Measurements from ENCODE around the gene ZNF208. TPM values are rescaled to one million over a fixed set of nuclear protein-coding genes. Genes with fewer than 3 reads are reported as not detected.
"Not testable (repeated sequence)": the region's sequence is repeated elsewhere in the genome, so short reads cannot be mapped to it uniquely, and the experiment has no call there.

The ZNF208 gene
- total and polyA plus RNA-seq, 2 donors (not counting 1 experiment from before 2014, with no cell fraction given) = 4.0 to 11.4 TPM

GRCh38 chr19:22030680-22031079, 19.9 kb upstream of the ZNF208 start:
- no peak overlapping the region for H3K4me3 Mint-ChIP-seq
- H3K27me3 Mint-ChIP-seq = no peaks in the 10 kb centered on the region
- ChIA-PET CTCF (no interaction called here), POLR2A (no interaction called here)
- H3K27ac ChIP-seq (ENCODE audit: low read length in 2 of 2) = no peak overlapping the region
- no peak overlapping the region for H2AFZ ChIP-seq (ENCODE audit: insufficient read depth, low read depth, low read length, poor library complexity, severe bottlenecking)
- TF ChIP-seq EZH2 (IDR thresholded peaks at IDR 0.05; ENCODE audit: borderline replicate concordance, insufficient read depth, low read depth, low read length, poor library complexity, severe bottlenecking) = no peak
- TF ChIP-seq, protein P1, sequence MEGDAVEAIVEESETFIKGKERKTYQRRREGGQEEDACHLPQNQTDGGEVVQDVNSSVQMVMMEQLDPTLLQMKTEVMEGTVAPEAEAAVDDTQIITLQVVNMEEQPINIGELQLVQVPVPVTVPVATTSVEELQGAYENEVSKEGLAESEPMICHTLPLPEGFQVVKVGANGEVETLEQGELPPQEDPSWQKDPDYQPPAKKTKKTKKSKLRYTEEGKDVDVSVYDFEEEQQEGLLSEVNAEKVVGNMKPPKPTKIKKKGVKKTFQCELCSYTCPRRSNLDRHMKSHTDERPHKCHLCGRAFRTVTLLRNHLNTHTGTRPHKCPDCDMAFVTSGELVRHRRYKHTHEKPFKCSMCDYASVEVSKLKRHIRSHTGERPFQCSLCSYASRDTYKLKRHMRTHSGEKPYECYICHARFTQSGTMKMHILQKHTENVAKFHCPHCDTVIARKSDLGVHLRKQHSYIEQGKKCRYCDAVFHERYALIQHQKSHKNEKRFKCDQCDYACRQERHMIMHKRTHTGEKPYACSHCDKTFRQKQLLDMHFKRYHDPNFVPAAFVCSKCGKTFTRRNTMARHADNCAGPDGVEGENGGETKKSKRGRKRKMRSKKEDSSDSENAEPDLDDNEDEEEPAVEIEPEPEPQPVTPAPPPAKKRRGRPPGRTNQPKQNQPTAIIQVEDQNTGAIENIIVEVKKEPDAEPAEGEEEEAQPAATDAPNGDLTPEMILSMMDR (IDR thresholded peaks at IDR 0.05) = no peak
- no peak overlapping the region for H3K4me2 ChIP-seq (replicated peaks; ENCODE audit: low read depth, low read length, poor library complexity, severe bottlenecking)
- peaks cover 0 to 11% (median 0%) of the 10 kb centered on the region in 3 donors for H3K9me3 ChIP-seq (ENCODE audit: control extremely low read depth in 1 of 3, control insufficient read depth in 2 of 3, insufficient read depth in 1 of 3, low read length in 2 of 3)
- no peak overlapping the region for H3K9ac ChIP-seq (ENCODE audit: low read length)
- intact Hi-C loops (cut with micrococcal nuclease) = no loop called here
- no peak overlapping the region for H3K27ac Mint-ChIP-seq
- no peak for DNase-seq
- H3K36me3 ChIP-seq (replicated peaks in 1 of 2; ENCODE audit: control extremely low read depth in 1 of 2, control insufficient read depth in 1 of 2, extremely low read depth in 1 of 2, insufficient read depth in 2 of 2, low read length in 1 of 2) = no peaks in the 10 kb centered on the region
- no peak overlapping the region for H3K4me3 ChIP-seq (ENCODE audit: control extremely low read depth in 1 of 5, extremely low read depth in 1 of 5, insufficient read depth in 1 of 5, low read depth in 2 of 5, low read length in 4 of 5)
- no peaks in the 10 kb centered on the region for H4K20me1 ChIP-seq (ENCODE audit: control insufficient read depth, insufficient read depth, low read length, poor library complexity, severe bottlenecking)
- H3K9me3 Mint-ChIP-seq (ENCODE audit: insufficient read depth) = peaks cover 7% of the 10 kb centered on the region
- no peaks in the 10 kb centered on the region for H3K4me1 ChIP-seq (ENCODE audit: control insufficient read depth in 2 of 2, insufficient read depth in 2 of 2, low read length in 2 of 2)
- no peaks in the 10 kb centered on the region for H3K79me2 ChIP-seq (ENCODE audit: control insufficient read depth, insufficient read depth, low read length)
- ATAC-seq (ENCODE audit: low read depth) = no peak
- no peaks in the 10 kb centered on the region for H3K4me1 Mint-ChIP-seq
- H3K27me3 ChIP-seq (replicated peaks in 1 of 4; ENCODE audit: control extremely low read depth in 1 of 4, control insufficient read depth in 3 of 4, insufficient read depth in 4 of 4, low read length in 3 of 4) = no peaks in the 10 kb centered on the region

DNA sequence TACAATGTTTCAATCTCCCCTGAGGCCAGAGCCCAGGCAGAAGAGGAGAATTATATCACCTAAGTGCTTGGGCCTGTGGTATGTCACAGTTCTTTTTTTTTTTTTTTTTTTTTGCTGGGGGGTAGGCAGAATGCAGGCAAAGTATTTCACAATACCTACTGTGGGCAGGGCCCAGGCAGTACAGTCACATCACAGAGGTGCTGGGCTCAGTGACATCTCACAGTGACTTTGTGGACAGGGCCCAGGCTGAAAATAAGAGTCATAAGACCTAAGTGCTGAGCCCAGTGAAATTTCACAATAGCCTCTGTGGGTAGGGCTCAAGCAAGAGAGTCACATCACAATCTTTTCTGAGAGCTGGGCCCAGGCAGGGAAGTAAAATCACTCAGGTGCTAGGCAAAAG, 15.9 kb upstream of the ZNF208 start:
- Histone ChIP-seq H3K4me2 (replicated peaks; ENCODE audit: low read depth, low read length, poor library complexity, severe bottlenecking) (no peak overlapping the region), H3K9me3 (ENCODE audit: control extremely low read depth in 1 of 3, control insufficient read depth in 2 of 3, insufficient read depth in 1 of 3, low read length in 2 of 3) (peaks cover 0 to 6% (median 0%) of the 10 kb centered on the region in 3 donors), H4K20me1 (ENCODE audit: control insufficient read depth, insufficient read depth, low read length, poor library complexity, severe bottlenecking) (no peaks in the 10 kb centered on the region), H3K27ac (ENCODE audit: low read length in 2 of 2) (no peak overlapping the region), H2AFZ (ENCODE audit: insufficient read depth, low read depth, low read length, poor library complexity, severe bottlenecking) (no peak overlapping the region), H3K36me3 (replicated peaks in 1 of 2; ENCODE audit: control extremely low read depth in 1 of 2, control insufficient read depth in 1 of 2, extremely low read depth in 1 of 2, insufficient read depth in 2 of 2, low read length in 1 of 2) (no peaks in the 10 kb centered on the region), H3K79me2 (ENCODE audit: control insufficient read depth, insufficient read depth, low read length) (no peaks in the 10 kb centered on the region), H3K27me3 (replicated peaks in 1 of 4; ENCODE audit: control extremely low read depth in 1 of 4, control insufficient read depth in 3 of 4, insufficient read depth in 4 of 4, low read length in 3 of 4) (no peaks in the 10 kb centered on the region), H3K4me1 (ENCODE audit: control insufficient read depth in 2 of 2, insufficient read depth in 2 of 2, low read length in 2 of 2) (no peaks in the 10 kb centered on the region), H3K4me3 (ENCODE audit: control extremely low read depth in 1 of 5, extremely low read depth in 1 of 5, insufficient read depth in 1 of 5, low read depth in 2 of 5, low read length in 4 of 5) (no peak overlapping the region), H3K9ac (ENCODE audit: low read length) (no peak overlapping the region)
- POLR2A ChIA-PET = no interaction called here
- ATAC-seq (ENCODE audit: low read depth) = no peak
- Mint-ChIP-seq H3K4me1 (no peaks in the 10 kb centered on the region), H3K27me3 (no peaks in the 10 kb centered on the region), H3K27ac (no peak overlapping the region), H3K9me3 (ENCODE audit: insufficient read depth) (peaks cover 10% of the 10 kb centered on the region), H3K4me3 (no peak overlapping the region)
- DNase-seq = no peak
- no peak for TF ChIP-seq EZH2 (IDR thresholded peaks at IDR 0.05; ENCODE audit: borderline replicate concordance, insufficient read depth, low read depth, low read length, poor library complexity, severe bottlenecking)
- TF ChIP-seq, protein P1 (IDR thresholded peaks at IDR 0.05) = no peak
- intact Hi-C loops (cut with micrococcal nuclease) = no loop called here
- CTCF ChIA-PET = no interaction called here

DNA sequence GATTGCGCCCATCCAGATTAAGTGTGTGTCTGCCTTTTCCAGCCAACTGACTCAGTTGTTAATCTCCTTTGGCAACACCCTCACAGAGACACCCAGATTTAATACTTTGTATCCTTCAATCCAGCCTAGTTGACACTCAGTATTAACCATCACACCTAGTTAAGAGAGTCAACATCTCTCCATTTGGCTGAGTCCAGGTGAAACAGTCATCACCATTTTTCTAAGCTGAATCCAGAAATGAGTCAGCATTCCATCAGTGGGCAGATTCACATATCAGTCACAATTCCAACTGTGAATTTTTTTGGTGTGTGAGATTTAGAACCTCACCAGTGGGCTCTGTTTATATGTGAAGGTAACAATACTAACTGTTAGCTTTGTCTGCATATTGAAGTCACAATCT, 14.8 kb upstream of the ZNF208 start:
- intact Hi-C loops (cut with micrococcal nuclease); POLR2A ChIA-PET; H3K27ac Mint-ChIP-seq; CTCF ChIA-PET; H3K27me3 Mint-ChIP-seq; H3K4me2 ChIP-seq (replicated peaks; ENCODE audit: low read depth, low read length, poor library complexity, severe bottlenecking); H4K20me1 ChIP-seq (ENCODE audit: control insufficient read depth, insufficient read depth, low read length, poor library complexity, severe bottlenecking); H3K36me3 ChIP-seq (replicated peaks in 1 of 2; ENCODE audit: control extremely low read depth in 1 of 2, control insufficient read depth in 1 of 2, extremely low read depth in 1 of 2, insufficient read depth in 2 of 2, low read length in 1 of 2); H3K79me2 ChIP-seq (ENCODE audit: control insufficient read depth, insufficient read depth, low read length); H3K27me3 ChIP-seq (replicated peaks in 1 of 4; ENCODE audit: control extremely low read depth in 1 of 4, control insufficient read depth in 3 of 4, insufficient read depth in 4 of 4, low read length in 3 of 4); H3K4me1 ChIP-seq (ENCODE audit: control insufficient read depth in 2 of 2, insufficient read depth in 2 of 2, low read length in 2 of 2); H3K9me3 Mint-ChIP-seq (ENCODE audit: insufficient read depth); H3K9me3 ChIP-seq (ENCODE audit: control extremely low read depth in 1 of 3, control insufficient read depth in 2 of 3, insufficient read depth in 1 of 3, low read length in 2 of 3); H2AFZ ChIP-seq (ENCODE audit: insufficient read depth, low read depth, low read length, poor library complexity, severe bottlenecking); DNase-seq; H3K4me3 ChIP-seq (ENCODE audit: control extremely low read depth in 1 of 5, extremely low read depth in 1 of 5, insufficient read depth in 1 of 5, low read depth in 2 of 5, low read length in 4 of 5); H3K9ac ChIP-seq (ENCODE audit: low read length); ATAC-seq (ENCODE audit: low read depth); H3K27ac ChIP-seq (ENCODE audit: low read length in 2 of 2); H3K4me3 Mint-ChIP-seq; H3K4me1 Mint-ChIP-seq: not testable (repeated sequence)
- WGBS (ENCODE audit: insufficient coverage) = 100% methylated on average over 1 of the region's 1 CpG

Measured in B cell (primary cell).